HG03139 (cell line): ENCODE measurements around the gene DNAJC5.
"Not testable (repeated sequence)": the region's sequence is repeated elsewhere in the genome, so short reads cannot be mapped to it uniquely, and the experiment has no call there.

Experiments used
- ATAC-seq: cut with Tn5 transposase; IDR thresholded peaks from one replicate; pipeline ENCODE4 v1.9.1; 2021; ENCODE audit not compliant: unreplicated experiment

Gene DNAJC5

DNA sequence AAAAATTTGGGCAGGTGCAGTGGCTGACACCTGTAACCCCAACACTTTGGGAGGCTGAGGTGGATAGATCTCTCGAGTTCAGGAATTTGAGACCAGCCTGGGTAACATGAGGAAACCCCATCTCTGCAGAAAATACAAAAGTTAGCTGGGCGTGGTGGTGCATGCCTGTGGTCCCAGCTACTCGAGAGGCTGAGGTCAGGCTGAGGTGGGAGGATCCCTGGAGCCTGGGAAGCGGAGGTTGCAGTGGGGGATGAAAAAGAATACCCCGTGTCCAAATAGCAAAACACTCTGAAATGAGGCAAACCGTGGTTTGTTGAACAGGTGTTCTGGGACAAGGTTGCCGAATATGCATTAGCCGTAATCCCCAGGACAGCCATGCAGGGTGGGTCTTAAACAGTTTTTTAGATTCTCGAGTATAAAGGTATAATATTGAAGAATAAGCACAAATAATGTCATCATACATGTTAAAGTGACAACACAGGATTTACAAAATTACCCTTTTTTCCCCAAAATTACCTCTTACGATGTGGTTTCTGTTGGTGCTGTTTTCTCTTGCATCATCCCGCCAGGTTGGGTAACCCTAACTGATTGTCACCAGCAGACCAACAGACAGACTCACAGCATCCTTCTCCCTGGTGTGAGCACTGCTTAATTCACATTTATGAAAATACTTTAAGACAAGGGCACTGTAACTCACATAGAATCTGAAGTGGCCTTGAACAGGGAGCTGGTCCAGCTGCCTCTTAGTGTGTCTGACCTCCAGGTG lies 9.1 kb downstream of the DNAJC5 start:
- ATAC-seq, result no peak

DNA sequence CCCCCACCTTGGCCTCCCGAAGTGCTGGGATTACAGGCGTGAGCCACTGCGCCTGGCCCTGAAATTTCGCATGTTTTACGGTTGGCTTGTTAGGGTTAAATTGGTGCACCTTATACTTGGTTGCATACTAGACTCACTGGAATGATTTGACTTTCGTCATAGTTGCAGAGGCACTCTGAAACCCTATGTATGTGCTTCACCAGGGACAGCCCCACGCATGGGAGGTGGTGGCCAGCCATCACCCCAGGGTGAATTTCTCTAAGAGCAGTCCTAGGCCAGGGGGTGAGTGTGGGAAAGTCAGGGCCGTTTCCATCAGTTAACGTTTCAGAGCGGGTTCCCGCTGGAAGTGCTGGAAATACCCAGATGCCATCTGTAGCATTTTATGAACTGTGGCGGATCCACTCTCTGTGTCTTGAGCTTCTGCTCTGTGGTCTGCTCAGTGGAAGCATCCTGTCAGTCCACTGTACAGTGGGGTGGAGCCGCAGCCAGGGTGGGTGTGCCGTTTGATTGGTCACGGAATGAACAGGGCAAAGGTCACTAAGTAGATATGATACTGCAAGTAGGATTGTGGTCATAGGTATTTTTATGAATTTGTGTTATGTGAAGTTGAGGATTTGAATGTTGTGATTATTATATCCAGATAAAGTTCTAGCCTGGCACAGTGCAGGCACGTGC lies 13.2 kb downstream of the DNAJC5 start:
- no peak for ATAC-seq

DNA sequence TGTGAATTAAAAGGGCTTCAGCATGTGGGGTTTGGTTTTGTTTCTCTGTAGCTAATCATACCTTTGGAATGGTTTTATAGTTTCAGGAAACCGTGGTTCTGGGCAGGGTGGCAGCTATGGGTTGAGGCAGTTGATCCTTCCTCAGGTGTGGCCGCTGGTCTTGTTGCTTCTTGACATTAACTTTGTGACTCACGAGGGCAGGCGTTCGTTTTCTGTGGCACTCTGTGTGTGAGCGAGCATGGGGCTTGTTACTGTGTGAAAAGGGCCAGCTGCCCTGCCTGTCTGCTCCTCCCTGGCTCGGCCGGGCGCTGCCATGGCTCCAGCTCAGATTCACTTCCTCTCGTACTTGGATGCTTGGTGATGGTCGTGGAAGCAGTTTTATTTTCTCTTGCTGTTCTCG lies 16.2 kb downstream of the DNAJC5 start:
- no peak for ATAC-seq

DNA sequence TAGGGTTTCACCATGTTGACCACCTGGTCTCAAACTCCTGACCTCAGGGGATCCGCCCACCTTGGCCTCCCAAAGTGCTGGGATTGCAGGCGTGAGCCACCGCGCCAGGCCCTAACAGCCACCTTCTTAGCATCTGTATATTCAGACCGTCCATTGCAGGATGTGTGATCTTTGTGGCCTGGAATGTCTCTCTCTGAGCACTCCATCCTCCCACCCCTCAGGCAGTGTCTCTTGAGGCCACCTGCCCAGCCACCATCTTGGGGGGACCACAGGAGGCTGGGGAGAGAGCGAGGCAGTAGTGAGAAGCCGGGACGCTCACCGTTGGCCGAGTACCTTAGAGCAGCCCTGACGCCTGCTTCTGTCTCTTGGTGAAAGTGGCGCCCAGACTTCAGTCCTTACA lies 18.8 kb downstream of the DNAJC5 start:
- ATAC-seq, result no peak

DNA sequence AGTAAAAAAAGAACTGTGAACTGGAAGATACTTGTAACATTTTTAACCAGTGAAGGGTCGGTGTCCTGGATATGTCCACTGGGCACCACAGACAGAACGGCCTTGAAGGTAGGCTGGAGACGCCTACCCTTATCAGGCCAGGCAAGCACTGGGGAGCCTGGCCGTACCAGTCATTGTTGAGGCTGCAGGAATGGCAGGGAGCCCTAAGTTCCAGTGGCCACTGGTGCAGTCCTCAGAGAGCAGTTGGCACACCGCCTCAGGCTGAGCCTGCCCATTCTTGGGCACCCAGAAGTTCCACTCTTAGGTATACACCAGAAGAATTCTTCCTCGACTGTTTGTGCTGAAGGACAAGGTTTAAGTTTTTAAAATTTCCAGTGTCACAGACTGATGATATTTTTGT lies 20.5 kb downstream of the DNAJC5 start:
- ATAC-seq, result no peak

DNA sequence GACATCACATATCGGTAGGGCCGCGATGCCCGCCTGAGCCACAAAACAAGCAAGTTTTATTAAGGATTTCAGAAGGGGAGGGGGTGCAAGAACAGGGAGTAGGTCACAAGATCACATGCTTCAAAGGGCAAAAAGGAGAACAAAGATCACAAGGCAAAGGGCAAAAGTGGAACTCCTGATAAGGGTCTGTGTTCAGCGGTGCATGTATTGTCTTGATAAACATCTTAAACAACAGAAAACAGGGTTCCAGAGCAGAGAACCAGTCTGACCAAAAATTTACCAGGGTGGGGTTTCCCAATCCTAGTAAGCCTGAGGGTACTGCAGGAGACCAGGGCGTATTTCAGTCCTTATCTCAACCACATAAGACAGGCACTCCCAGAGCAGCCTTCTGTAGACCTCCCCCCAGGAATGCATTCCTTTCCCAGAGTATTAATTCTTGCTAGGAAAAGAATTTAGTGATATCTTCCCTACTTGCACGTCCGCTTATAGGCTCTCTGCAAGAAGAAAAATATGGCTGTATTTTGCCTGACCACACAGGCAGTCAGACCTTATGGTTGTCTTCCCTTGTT lies 21.5 kb downstream of the DNAJC5 start:
- not testable (repeated sequence) for ATAC-seq

DNA sequence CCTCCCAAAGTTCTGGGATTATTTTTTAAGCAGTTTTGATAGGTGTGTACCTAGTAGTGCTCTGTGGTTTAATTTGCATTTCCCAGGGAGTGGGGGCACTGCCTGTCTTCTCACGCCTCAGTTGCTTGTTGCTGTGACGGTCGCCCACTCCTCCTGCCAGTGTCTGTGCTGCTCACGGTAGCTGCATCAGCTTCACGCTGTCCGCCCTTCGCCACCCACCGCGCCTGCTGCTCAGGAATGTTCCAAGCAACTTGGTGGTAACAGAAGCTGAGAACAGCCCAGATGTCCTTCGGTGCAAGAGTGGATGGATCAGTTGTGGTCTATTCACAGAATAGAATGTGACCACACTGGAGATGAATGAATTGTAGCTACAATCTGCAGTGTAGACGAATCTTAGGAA lies 22.9 kb downstream of the DNAJC5 start:
- ATAC-seq, result no peak

DNA sequence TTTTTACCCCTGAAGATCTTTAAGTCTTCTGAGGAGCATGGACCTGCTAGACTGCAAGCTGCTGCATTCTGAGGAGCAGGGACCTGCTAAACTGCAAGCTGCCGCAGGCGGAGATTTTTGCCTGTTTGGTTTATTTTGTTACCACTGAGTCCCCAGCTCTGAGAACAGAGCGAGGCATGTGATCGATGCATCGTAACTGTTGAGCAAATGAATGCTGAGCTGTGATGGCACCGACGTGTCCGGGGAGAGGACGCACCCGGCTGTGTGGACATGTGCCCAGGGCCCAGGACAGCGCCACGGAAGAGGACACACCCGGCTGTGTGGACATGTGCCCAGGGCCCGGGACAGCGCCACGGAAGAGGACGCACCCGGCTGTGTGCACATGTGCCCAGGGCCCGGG lies 24.2 kb downstream of the DNAJC5 start:
- no peak for ATAC-seq

DNA sequence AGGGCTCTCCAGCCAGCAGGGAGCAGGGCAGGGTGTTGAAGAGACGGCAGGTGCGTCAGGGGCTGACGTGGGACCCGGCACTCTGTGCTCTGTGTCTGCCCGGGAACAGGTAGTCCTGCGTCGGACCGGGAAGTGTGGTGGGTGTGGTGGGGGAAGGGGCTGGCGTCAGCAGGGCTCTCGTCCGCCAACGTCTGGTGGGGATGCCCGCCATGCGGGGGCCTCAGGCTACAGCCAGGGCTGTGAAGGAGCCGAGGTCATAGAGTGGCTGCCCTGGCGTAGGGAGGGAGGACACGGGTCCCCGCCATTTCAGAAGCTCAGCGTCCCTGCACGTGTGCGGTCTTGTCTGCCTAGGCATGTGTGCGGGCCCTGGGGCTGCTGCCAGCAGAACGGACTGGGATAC lies 25.3 kb downstream of the DNAJC5 start:
- no peak for ATAC-seq

DNA sequence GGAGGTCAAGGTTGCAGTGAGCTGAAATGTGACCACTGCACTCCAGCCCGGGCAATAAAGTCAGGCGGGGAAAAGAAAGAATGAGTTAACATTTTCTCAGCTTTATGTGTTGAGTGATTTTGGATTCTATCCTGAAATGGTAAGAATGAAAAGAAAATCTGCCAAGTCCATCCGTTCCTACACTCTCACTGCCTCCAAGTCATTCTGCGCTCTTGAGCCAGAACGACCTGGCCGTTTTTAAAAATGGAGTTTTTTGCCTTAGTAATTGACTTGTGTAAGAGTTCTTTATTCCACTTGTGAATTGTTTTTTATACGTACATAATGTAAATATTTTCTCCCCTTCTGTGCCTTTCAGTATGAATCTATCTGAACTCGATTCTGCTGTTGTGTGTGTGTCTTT lies 28.7 kb downstream of the DNAJC5 start:
- ATAC-seq, result no peak

DNA sequence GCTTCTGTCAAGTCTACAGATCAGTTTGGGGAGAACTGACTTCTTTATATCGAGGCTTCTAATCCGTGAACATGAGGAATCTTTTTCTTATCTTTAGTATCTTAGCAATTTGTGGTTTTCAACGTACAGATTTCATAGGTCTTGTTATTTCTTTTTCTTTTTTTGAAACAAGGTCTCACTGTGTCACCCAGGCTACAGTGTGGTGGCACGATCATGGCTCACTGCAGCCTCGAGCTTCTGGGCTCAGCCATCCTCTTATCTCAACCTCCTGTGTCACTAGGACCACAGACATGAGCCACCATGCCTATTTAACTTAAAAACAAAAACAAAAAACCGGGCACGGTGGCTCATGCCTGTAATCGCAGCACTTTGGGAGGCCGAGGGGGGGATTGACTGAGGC lies 29.3 kb downstream of the DNAJC5 start:
- ATAC-seq, result no peak

DNA sequence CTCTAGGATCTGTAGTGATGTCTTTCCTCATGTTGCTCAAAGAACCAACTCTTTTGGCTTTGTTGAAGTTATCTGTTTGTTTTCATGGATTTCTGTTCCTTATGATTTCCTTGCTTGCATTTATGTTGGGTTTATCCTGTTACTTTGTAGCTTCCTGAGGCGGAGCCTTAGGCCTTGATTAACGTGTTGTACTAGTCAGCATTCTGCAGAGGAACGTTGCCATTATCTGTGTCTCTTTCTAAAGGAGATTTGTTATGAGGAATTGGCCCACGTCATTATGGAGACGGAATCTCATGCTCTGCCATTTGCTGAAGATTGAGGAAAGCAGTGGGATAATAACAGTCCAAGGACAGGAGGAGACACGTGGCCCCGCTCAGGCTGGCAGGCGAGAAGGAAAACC lies 31.4 kb downstream of the DNAJC5 start:
- ATAC-seq, result no peak

DNA sequence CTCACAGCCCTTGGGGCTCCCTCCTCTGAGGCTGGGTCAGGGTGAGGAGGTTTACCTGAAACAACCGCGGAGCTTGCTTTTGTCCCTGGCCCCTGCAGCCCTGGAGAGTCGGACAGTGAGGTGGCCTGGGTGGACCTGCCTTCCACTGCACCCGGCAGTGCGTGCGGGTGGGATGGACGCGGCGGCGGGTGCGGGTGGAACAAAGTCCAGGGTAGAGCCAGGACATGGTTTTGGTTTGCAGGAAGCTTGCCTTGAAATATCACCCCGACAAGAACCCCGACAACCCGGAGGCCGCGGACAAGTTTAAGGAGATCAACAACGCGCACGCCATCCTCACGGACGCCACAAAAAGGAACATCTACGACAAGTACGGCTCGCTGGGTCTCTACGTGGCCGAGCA lies 34.1 kb downstream of the DNAJC5 start:
- ATAC-seq, result no peak

DNA sequence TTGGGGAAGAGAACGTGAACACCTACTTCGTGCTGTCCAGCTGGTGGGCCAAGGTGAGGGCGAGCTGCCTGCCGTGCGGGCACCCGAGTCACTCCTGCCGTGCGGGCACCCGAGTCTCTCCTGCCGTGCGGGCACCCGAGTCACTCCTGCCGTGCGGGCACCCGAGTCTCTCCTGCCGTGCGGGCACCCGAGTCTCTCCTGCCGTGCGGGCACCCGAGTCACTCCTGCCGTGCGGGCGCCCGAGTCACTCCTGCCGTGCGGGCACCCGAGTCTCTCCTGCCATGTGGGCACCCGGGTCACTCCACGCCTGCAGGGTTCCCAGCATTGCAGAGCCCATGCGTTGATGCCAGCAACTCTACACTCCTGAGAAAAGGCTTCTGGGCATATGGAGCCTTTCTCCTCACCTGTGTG lies 34.6 kb downstream of the DNAJC5 start:
- not testable (repeated sequence) for ATAC-seq

DNA sequence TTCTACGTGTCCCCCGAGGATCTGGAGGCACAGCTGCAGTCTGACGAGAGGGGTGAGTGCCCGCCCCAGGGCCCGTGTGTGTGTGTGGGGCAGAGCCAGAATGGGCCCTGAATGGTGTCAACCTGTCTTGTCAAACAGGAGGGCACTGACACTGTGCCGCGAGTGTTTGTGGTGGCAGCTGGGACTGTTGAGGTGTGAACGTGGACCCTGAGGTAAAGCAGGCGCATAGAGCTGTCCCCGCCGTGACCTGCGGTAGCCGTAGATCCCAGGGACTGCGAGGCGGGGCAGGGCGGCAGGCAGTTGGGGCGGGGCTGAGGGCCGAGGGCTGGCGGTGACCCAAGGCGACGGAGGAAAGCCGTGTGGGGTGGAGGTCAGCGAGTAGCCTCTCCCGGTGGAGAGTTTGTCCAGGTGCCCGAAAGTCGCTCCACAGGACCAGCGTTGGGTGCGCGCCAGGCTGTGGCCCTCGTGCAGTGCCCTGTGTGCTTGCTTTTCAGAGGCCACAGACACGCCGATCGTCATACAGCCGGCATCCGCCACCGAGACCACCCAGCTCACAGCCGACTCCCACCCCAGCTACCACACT lies 36.1 kb downstream of the DNAJC5 start:
- ATAC-seq, result no peak

DNA sequence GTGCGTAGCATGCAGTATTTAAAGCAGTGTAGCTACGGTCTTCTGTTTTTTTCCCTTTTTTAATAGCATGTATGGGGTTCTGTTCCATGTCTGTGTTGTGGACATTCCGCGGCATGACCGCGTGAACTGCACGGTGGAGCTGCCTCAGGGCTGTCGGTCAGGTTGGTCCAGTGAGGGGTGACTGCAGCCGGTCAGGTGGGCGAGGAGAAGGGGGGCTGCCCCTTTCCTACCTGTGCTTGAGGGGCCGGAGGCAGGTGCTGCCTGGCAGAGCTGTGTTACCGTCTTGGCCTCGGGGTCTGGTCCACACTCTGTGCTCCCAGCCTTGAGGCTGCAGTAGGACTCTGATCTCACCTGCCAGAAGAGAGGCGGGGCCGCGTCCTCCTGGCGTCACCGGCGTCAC lies 36.8 kb downstream of the DNAJC5 start:
- no peak for ATAC-seq

DNA sequence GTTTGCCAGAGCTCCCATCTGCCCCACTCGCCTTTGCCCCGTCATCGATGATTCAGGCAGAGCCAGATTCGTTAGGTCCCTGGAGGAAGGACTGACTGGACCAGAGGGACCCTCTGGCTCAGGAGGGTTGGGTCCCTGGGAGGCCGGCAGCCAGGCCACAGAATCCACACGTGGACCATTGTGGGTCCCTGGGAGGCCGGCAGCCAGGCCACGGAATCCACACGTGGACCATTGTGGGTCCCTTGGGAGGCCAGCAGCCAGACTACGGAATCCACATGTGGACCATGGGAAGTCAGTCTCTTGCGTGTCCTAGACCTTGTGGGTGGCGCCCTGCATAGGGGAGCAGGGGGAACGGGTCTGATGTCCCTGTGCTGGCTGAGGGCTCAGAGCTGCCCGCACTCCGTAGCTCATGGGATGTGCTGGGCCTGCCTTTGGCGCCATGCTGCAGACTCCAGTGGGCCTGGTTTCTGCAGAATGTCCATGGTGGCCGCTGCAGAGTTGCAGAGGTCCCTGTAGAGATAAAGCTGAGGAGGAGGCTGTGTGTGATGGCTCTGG lies 37.8 kb downstream of the DNAJC5 start:
- no peak for ATAC-seq

DNA sequence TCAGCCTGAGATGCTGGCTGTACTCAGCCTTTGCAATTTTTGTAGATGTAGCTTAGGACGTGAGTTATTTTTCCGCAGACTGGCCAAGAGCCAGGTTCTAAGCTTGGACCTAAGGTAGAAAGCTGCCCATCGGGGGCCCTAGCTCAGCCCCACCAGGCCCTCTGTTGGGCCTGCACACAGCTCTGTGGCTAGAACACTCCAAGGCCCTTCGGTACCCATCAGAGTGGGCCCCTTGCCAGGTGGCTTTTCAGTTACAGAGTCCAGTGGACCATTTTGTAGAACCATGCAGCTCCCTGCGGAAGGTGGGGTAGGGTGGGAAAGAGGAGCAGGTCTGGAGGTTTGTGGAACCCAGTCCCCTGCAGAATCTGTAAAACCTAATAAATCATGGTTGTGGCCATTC lies 38.7 kb downstream of the DNAJC5 start:
- no peak for ATAC-seq

DNA sequence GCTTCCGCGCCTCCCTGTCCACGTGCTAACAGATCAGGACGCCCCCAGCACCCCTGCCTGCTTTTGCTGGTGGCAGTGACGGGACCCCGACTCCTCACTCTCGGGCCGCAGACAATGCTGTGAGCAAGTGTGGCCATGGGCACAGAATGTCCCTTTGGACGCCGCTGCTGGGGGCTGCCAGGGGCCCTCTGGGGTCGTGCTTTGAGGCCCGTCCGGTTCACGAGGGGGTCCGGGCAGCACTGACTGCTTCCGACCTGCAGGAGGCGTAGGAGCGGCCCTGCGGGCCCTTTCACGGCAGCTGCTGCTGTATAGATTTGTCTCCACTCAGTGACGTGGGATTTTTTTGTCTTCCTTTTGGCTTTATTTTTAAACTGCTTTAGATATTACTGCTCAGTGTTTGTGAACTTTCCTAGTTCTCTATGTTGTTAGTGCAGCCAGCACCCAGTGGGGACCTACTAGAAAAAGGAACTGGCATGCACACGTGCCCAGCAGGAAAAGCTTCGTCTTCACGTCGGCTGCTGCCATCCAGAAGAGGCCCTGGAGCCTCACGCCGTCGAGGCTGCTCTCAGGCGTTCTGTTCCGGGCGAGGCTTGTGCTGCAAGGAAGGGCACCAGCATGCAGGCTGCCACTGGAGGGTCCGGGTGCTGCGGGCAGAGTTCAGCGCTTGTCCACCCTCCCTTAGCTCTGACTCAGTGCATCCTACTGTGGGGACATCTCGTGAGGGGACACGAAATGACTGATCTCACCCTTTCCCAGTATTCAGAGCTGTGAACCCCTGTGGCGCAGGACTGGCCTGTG lies 39.5 kb downstream of the DNAJC5 start:
- no peak for ATAC-seq

DNA sequence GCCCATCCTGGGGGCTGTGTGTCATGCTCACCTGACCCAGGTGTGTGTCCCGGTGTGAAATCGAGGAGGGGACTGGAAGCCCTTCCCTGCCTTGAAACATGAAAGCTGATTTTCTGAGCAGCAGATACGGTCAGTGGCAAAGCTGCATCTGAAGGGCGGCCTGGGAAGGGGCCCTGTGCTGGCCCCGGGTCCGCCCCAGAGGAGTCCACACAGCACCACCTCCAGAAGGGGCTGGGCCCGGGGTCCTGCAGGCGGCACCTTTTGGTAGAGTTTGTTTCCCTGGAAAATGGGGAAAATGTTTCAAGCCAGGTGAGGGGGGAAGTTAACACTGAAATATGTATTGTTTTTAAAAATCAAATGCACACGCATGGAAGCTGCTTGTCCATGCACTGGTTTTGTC lies 40.5 kb downstream of the DNAJC5 start:
- ATAC-seq, result no peak

DNA sequence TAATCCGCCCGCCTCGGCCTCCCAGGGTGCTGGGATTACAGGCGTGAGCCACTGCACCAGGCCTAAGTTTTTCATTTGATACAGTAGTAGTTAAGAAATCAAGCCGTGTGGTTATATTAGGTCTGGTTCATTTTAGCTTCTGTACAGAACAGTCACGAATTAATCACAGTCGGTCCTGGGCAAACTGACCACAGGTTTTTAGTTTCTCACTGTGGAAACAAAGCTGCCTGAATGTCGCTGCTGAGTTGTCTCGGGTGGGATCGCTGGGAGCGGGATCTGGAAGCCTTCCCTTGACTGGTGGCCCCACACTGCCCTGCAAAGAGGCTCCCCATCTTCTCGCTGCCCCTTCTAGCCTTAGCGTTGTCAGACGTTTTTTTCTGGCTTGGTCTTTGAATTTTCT lies 42.7 kb downstream of the DNAJC5 start:
- ATAC-seq, result no peak
